ENCODE measurements around the gene PEF1. TPM values are rescaled to one million over a fixed set of nuclear protein-coding genes. Genes with fewer than 3 reads are reported as not detected.
A peak's percentile ranks its signal among the peaks of the same experiment; 100 is the strongest.

PEF1 gene
- total RNA-seq = 97.9 and 132 TPM in 2 replicates

DNA sequence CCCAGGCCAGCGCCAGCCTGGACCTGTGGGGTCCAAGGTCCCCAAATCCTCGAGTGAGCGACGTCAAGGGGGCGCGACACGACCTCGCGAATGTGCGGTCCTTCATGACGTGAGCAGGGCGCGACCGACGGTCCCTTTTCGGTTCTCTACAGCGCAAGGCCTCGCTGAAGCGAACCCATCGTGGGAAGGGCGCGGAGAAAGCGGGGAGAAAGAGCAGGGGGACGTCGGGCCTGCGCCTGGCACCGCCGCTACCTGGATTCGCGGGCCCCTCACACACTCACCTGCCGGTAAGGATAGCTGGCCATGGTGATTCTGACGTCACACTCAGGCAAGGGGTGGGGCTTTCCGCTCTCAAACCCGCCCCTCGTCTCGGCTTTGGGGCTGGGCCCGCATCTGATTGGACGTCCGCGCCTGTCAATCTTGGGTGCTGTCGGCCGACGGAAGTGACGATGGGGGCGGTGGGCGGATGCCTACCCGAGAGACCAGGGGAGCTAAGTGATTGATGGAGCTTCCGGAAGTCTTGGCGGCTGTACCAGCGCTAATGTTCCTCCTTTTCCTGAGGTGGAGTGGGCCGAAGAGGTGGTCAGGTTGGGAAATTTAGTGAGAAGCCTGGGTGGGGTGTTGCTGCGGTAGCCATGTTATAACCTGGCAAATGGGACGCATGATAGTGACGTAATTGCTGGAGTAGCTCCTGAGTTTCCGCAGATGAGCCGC lies at the start of gene PEF1:
Gene PEF1 (minus strand): TSS at position 317 of the 714 bp plus-strand sequence. CDS start 12 bp downstream, at position 305.
- peak; percentile 99 for DNase-seq (ENCODE audit: low read depth in 2 of 2)

DNA sequence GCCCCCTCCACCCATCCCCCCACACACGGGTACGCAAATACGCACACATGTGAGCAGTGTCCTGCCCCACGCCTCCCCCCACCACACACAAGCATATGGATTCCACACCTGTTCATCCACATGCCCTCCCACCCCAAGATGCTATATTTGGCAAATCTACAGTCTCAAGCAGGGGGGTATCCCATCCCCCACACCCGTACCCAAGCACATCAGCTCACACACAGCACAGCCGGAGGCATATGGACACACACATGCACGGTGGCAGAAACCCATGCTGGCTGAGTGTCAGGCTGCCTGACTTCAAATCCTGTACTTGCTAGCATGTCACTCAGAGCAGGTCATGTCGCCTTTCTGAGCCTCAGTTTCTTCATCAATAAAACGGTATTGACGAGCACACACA lies 48.6 kb upstream of the PEF1 start:
- DNase-seq (ENCODE audit: low read depth in 2 of 2) = no peak

GRCh38 chr1:31691951-31692350 lies 47.3 kb upstream of the PEF1 start:
- no peak for DNase-seq (ENCODE audit: low read depth in 2 of 2)

DNA sequence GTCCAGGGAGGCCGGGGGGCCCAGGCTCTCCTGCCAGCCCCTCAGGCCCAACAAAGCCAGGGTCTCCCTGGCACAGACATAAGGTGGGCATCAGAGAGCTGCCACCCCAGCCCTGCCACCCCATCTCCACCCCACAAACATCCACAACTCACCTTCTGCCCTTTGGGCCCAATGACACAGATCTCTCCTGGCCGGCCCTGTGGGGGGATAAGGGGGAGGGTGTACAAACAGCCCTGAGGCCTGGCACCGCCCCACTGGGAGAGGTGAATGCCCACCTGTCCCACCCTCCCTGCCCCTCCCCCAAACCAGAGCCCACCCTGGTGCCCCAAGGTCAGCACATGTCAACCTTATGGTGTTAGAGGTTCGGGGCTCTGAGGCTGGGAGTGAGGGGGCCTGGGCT lies 46.8 kb upstream of the PEF1 start:
- DNase-seq (ENCODE audit: low read depth in 2 of 2) = no peak

DNA sequence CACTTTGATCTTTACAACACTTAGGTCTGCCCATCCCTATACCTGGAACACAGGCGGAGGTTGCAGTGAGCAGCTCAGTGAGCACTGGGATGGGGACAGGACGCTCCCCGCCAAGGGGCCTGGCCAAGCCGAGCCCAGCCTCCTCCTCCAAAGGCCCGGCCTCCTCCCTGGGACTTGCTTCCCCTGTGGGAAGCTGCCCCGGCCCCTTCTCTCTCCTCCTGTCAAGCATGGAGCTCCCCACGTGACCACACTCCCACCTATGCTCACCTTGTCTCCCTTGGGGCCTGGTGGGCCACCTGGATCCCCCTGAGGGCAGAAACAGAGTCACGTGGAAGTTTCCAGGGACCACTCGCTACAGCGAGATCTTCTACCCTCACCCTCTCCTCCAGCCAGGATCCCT lies 46.2 kb upstream of the PEF1 start:
- no peak for DNase-seq (ENCODE audit: low read depth in 2 of 2)

DNA sequence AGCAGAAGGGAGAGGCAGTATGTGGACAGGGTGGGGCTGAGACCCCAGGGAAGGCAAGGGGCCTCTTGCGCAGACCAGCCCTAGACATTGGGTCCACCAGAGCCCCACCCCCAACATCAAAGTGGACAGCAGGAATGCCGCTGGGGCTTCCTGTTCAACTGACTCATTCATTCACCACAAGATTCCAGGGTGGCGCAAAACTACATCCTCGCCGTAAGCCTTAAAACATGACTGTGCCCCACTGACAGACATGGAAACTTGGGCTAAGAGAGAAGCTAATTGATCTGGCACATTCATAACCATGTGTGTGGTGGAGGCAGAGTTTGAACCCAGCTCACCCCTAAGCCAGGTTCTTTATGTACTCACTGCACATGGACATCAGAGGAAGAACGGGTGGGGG lies 45.2 kb upstream of the PEF1 start:
- DNase-seq (ENCODE audit: low read depth in 2 of 2) = peak; percentile 57 to 91

GRCh38 chr1:31689379-31689778 lies 44.7 kb upstream of the PEF1 start:
- no peak for DNase-seq (ENCODE audit: low read depth in 2 of 2)

DNA sequence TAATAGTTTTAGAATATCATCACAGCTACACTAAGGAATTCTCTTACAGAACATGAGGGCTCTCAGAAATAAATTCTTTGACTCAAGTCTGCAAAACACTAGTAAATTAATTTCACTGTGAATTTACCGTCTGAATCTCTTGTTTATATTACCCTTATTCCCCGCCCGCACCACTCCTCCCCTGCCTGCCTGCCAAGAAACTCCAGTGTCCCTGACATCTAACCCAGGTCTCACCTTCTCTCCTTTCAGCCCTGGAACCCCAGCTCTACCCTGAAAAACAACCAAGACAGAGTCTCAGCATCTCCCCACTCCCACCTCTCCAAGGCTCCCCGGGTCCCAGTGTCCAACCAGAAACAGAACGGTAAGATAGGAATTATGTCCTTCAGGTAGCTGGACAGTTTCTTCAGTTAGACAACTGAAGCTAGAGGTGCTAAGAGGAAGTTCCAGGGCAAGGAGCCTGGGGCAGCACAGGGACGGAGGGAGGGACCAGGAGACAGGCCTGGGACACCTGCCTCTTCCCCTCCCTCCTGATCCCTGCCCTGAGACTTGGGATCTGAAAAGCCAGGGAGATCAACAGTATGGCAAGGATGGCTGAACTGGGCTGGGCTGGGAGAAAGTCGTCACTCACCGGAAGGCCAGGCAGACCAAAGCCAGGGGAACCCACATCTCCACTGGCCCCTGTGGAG lies 43.7 kb upstream of the PEF1 start:
- no peak for DNase-seq (ENCODE audit: low read depth in 2 of 2)

DNA sequence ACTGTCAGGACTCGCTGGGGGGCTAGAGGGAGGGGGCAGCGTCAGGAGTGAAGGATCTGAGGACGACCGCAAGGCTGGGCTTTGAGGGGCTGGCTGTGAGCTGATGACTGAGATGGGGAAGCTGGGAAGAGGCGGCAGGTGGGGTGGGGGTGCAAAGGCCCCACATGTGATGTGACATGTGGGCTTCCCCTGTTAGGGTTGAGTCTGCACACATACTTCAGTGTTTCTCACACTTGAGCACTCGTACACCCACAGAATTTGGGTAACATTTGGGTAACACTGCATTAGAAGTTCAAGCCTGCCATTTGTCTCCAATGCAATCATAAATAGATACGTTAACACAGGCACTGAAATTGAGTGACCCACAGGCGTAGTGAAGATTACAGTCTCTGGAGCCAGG lies 42.9 kb upstream of the PEF1 start:
- no peak for DNase-seq (ENCODE audit: low read depth in 2 of 2)

- no peak for DNase-seq (ENCODE audit: low read depth in 2 of 2)
Measured at GRCh38 chr1:31685795-31686194, 41.1 kb upstream of the PEF1 start.

DNA sequence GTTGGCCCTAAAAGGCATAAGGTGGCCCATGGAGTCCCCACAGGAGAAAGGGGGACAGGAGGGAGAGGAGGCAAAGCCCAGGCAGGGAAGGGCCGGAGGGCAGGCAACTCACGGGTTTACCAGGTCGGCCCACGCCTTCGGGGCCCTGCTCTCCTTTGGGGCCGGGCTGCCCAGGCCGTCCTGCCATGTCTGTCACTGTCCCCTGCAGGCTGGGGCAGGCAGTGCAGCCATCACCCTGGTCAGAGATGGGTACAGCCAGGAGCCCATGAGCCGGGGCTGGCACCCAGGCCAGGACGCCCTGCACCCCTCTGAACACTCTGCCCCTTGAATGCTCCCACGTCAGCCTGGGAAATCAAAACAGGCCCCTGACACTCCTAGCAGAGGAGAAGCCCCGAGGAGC lies 39.3 kb upstream of the PEF1 start:
- no peak for DNase-seq (ENCODE audit: low read depth in 2 of 2)

DNA sequence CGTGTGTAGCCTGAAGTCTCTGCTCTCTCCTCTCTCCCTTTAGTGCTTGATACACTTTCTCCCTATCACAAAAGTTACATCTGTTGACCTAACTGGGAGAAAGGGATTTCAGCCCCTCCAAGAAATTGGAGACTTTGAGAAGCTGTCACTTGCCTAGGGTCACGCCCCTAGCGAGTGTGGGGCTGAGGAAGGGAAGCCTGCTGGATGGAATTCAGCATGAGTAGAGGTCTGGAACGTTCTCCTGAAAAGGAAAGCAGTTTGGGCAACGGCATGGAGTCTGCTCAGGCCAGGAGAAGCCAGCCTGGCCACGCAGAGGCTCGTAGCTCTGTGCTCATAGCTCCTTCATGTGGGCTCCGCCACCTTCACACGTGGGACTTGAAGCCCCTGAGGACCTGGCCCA lies 36.7 kb upstream of the PEF1 start:
- DNase-seq (ENCODE audit: low read depth in 2 of 2) = no peak

DNA sequence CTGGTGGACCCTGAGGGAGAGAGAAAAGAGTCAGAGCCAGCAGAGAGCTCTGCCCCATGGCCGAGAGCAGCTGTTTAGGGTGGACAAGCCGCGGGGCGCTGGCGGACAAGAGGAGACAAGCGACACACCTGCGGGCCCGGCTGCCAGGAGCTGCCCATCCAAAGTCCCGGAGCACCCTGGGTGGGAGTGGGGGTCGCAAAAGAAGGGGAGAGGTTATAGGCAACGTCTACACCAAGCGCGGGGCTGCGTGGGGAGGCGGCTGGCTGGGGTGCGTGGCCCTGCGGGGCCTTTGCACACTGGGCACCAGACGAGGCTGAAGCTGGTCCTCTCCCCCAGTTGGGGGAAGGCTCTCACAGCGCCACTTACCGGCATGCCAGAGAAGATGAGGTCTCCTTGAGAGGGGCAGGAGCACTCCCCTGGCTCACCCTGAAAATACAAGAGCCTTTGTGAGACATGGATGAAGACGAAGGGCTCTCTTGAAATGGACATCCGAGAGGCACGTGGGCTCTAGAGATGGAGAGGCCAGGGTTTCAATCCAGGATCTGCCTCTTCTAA lies 35.1 kb upstream of the PEF1 start:
- DNase-seq (ENCODE audit: low read depth in 2 of 2) = no peak

DNA sequence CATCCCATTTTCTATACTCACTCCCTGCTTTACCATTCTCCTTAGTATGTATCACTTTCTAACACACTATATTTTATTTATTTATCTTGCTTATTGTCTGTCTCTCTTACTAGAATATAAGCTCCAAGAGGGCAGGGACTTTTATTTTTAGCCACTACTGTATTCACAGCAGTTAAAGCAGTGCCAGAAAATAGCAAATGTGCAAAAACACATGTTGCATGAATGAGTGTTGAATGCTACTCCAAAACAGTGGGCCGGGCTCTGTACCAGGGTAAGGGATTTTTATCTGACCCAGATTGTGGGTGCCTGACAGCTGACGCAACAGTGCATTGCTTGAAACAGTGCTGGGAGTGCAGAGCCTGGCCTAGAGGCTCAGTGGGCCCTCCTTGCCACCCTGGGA lies 34.4 kb upstream of the PEF1 start:
- no peak for DNase-seq (ENCODE audit: low read depth in 2 of 2)

GRCh38 chr1:31678681-31679080 lies 34.0 kb upstream of the PEF1 start:
- no peak for DNase-seq (ENCODE audit: low read depth in 2 of 2)

- no peak for DNase-seq (ENCODE audit: low read depth in 2 of 2)
Measured at GRCh38 chr1:31677949-31678348, 33.3 kb upstream of the PEF1 start.

DNA sequence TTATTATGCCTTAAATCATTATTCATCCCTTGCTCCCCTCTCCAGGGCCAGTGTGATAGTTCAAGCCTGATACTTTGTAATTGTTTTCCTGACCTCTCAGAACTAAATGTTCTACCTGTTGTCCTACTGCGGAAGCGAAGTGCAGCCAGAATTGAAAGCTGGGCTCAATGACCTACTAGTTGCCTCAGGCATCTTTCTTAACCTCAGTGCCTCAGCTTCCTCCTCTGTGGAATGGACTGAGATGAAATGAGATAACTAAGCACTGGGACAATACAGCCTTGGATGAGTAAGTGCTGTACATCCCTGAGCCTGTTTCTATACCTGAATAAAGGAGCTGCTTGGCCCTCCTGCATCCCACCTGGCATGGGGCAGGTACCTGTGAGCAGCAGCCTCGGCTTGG lies 32.7 kb upstream of the PEF1 start:
- DNase-seq (ENCODE audit: low read depth in 2 of 2) = no peak

DNA sequence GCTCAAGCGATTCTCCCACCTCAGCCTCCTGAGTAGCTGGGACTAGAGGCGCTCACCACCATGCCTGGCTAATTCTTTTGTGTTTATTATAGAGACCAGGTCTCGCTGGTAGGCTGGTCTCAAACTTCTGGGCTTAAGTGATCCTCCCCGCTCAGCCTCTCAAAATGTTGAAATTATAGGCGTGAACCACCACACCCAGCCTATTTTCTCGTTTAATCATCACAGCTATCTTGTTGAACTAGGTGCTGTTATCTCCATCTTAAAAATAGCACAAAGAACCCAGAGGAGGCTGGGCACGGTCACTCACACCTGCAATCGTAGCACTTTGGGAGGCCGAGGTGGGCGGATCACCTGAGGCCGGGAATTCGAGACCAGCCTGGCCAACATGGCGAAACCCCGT lies 31.1 kb upstream of the PEF1 start:
- no peak for DNase-seq (ENCODE audit: low read depth in 2 of 2)

DNA sequence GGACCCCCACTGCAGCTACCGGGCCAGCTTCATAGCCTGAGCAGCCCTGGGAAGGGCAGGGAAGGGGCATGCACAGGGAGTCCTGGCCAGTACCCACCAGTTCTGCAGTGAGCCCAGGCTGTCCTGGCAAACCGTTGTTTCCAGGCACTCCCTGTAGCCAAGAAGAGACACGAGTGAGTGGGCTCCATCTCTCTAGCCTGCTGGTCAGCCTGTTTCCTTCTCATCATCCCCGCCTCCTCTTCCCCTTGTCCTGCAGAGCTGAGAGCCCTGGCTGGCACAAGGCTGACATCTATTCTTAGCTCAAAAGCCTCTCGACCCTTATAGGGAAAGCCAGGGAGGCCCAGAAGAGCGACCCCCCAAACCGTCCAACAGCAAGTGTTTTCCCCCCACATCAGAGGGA lies 30.5 kb upstream of the PEF1 start:
- no peak for DNase-seq (ENCODE audit: low read depth in 2 of 2)

DNA sequence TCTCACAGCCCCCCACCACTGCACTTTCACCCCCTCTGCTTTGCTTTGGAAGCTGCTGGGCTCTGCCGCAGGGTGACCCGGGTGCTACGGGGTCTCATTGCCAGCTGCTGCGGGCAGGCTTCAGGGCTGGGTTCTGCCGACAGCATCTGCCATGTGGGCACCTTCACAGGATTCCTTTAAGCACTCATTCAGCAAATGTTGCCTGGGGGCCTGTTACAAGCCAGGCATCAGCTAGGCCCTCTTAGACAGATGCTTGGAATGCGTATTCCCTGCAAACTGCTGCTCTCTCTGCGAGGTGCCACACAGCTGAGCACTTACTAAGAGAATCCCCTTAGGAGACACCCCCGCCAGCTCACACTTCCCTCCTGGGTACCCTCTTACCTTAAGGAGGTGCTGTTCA lies 29.9 kb upstream of the PEF1 start:
- no peak for DNase-seq (ENCODE audit: low read depth in 2 of 2)

GRCh38 chr1:31673433-31673832 lies 28.8 kb upstream of the PEF1 start:
- no peak for DNase-seq (ENCODE audit: low read depth in 2 of 2)

DNA sequence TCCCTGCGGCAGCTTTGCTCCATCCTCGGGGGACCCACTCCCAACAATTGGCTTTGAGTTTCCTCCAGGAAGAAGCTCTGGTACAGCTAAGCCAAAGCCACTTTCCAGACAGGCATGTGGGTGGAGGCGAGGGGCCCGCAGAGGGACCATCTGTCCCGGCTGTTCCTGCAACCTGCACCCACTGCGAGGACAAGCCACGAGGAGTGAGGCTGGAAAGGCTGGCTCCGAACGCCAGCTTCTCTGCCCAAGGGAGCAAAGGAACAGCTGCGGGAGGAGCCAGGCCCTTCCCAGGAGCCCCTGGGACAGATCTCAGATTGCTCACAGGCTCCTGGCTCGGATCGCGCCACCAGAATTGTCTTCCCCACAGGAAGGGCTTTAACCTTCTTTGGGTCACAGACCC lies 28.3 kb upstream of the PEF1 start:
- no peak for DNase-seq (ENCODE audit: low read depth in 2 of 2)

DNA sequence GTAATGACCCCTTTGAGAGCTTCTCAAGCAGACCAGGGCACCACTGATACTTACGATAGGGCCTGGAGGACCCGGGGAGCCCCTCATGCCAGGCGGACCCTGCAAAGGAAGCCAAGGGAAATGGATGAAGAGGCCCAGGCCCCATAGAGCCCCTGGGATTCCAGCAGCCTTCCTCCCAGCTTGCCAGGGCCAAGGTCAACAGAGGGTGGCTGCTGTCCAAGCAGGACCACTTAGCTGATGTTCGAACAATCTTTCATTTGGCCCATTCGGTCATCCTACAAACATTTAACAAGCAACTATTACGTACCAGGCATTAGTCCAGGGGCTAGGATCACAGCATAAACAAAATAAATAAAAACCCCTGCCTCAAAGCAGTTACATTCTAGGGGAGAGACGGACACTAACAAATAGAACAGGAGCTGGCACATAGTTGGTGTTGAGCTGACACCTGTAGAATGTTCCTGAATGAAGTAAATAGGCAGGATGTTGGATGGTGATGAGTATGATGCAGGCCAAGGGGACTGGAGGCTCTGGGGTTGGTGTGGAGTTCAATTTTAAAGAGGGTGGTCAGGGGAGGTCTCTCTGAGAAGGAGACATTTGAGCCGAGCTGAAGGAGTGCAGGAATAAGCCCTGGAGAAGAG lies 27.0 kb upstream of the PEF1 start:
- no peak for DNase-seq (ENCODE audit: low read depth in 2 of 2)

All from lung microvascular endothelial cell (primary cell).